ENCODE results near the gene PLEKHA3.

DNA sequence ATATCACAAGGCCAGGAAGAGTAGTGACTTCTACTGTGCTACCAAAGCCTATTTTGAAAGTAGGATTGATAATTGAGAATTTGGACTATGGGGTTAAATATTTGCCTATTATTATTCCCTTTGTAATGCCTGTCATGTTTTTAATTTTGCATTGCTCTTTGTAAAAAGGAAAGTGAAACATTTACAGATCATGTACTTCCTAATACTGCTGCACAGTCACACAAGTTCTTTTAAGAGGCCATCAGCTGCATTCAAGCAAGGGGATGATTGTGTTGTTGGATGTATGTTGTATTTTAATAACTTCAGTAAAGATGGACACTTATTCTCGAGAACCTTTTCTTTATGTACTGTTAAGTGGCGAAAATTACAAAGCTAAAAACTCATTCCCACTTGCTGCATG lies 70.1 kb downstream of the PLEKHA3 start:
- TF ChIP-seq, protein P1, sequence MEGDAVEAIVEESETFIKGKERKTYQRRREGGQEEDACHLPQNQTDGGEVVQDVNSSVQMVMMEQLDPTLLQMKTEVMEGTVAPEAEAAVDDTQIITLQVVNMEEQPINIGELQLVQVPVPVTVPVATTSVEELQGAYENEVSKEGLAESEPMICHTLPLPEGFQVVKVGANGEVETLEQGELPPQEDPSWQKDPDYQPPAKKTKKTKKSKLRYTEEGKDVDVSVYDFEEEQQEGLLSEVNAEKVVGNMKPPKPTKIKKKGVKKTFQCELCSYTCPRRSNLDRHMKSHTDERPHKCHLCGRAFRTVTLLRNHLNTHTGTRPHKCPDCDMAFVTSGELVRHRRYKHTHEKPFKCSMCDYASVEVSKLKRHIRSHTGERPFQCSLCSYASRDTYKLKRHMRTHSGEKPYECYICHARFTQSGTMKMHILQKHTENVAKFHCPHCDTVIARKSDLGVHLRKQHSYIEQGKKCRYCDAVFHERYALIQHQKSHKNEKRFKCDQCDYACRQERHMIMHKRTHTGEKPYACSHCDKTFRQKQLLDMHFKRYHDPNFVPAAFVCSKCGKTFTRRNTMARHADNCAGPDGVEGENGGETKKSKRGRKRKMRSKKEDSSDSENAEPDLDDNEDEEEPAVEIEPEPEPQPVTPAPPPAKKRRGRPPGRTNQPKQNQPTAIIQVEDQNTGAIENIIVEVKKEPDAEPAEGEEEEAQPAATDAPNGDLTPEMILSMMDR (IDR thresholded peaks at IDR 0.05), result no peak
- no peak for TF ChIP-seq POLR2A (IDR thresholded peaks at IDR 0.05)

Data from uterus (tissue), 2 donors.